ENCODE measurements around the gene PRTFDC1. TPM values are rescaled to one million over a fixed set of nuclear protein-coding genes. Genes with fewer than 3 reads are reported as not detected.

The PRTFDC1 gene
- total and polyA plus RNA-seq, 2 of the 8 experiments (the other 6 are each of a cell fraction or from before 2014, with no cell fraction given), result 5.9 to 6.6 TPM

GRCh38 chr10:24891823-24892222 lies 60.6 kb downstream of the PRTFDC1 start:
- H3K4me2 ChIP-seq (ENCODE audit: insufficient read depth in 1 of 2, low read depth in 2 of 2, low read length in 2 of 2), result no peak overlapping the region
- TF ChIP-seq CBX5 (IDR thresholded peaks at IDR 0.05; ENCODE audit: low read depth, low read length) (no peak), HDAC6 (IDR thresholded peaks at IDR 0.05; ENCODE audit: low read depth, low read length) (no peak), KDM1A (IDR thresholded peaks at IDR 0.05; ENCODE audit: borderline replicate concordance, low read length) (no peak), SP2 (IDR thresholded peaks at IDR 0.05; ENCODE audit: low read length) (no peak), POLR2AphosphoS5 (IDR thresholded peaks at IDR 0.05; ENCODE audit: low read depth, low read length) (no peak), SAP30 (IDR thresholded peaks at IDR 0.05; ENCODE audit: insufficient read depth, insufficient replicate concordance, low read length) (no peak), FOSL1 (IDR thresholded peaks at IDR 0.05; ENCODE audit: insufficient read depth, low read depth, low read length) (no peak), SIRT6 (IDR thresholded peaks at IDR 0.05; ENCODE audit: low read length) (no peak), TAF1 (IDR thresholded peaks at IDR 0.05; ENCODE audit: low read depth, low read length) (no peak), SIN3A (conservative IDR thresholded peaks at IDR 0.05 in 1 of 2, IDR thresholded peaks at IDR 0.05 in 1 of 2; ENCODE audit: low read depth in 1 of 2, low read length in 2 of 2) (no peak), ATF2 (IDR thresholded peaks at IDR 0.05; ENCODE audit: low read length) (no peak), MAX (IDR thresholded peaks at IDR 0.05) (no peak), TCF12 (IDR thresholded peaks at IDR 0.05; ENCODE audit: low read depth, low read length) (no peak), POU5F1 (IDR thresholded peaks at IDR 0.05; ENCODE audit: low read depth, low read length) (no peak)

More at GRCh38 chr10:24891823-24892222, 60.6 kb downstream of the PRTFDC1 start:
- Histone ChIP-seq H3K27ac (ENCODE audit: low read depth, low read length) (no peak overlapping the region), H4K20me1 (replicated peaks in 1 of 2; ENCODE audit: control insufficient read depth in 1 of 2, insufficient read depth in 2 of 2, low read length in 2 of 2) (no peaks in the 10 kb centered on the region), H3K36me3 (ENCODE audit: control insufficient read depth in 2 of 4, insufficient read depth in 4 of 4, low read length in 3 of 4) (no peaks in the 10 kb centered on the region), H4K91ac (replicated peaks; ENCODE audit: insufficient read length, low read length) (no peak overlapping the region), H3K9ac (replicated peaks in 1 of 4; ENCODE audit: extremely low read depth in 1 of 4, low read depth in 3 of 4, low read length in 3 of 4) (no peak overlapping the region), H2BK5ac (ENCODE audit: low read depth, low read length) (no peak overlapping the region), H3K79me1 (ENCODE audit: low read depth, low read length) (no peaks in the 10 kb centered on the region), H3K27me3 (replicated peaks in 1 of 4; ENCODE audit: control insufficient read depth in 3 of 4, extremely low read depth in 1 of 4, insufficient read depth in 3 of 4, low read length in 3 of 4) (no peaks in the 10 kb centered on the region), H2BK120ac (replicated peaks; ENCODE audit: low read depth, low read length) (no peak overlapping the region), H2AFZ (ENCODE audit: low read length) (no peak overlapping the region), H4K5ac (ENCODE audit: insufficient read length, low read depth, low read length) (no peak overlapping the region), H3K14ac (ENCODE audit: insufficient read length) (no peak overlapping the region), H3K4me3 (ENCODE audit: extremely low read depth in 1 of 4, insufficient read depth in 2 of 4, low read depth in 3 of 4, low read length in 4 of 4) (no peak overlapping the region), H4K8ac (ENCODE audit: extremely low read depth, insufficient read depth, low read length) (no peak overlapping the region), H3K23ac (ENCODE audit: insufficient read length) (no peak overlapping the region), H3K4me1 (replicated peaks in 1 of 4; ENCODE audit: control insufficient read depth in 3 of 4, insufficient read depth in 4 of 4, low read length in 3 of 4) (no peaks in the 10 kb centered on the region), H3K9me3 (ENCODE audit: insufficient read depth in 2 of 2, low read depth in 1 of 2, low read length in 1 of 2) (no peaks in the 10 kb centered on the region), H2AK5ac (ENCODE audit: low read depth, low read length) (no peak overlapping the region), H2BK20ac (ENCODE audit: low read length) (no peak overlapping the region), H2BK12ac (ENCODE audit: low read depth, low read length) (no peak overlapping the region), H2BK15ac (ENCODE audit: low read length) (no peak overlapping the region), H3K4ac (replicated peaks; ENCODE audit: insufficient read length, low read depth, low read length) (no peak overlapping the region), H3K18ac (ENCODE audit: extremely low read depth, low read length) (no peak overlapping the region), H3K56ac (replicated peaks; ENCODE audit: insufficient read length, low read depth, low read length) (no peak overlapping the region), H3K79me2 (ENCODE audit: control insufficient read depth in 1 of 2, insufficient read depth in 2 of 2, low read length in 2 of 2) (no peaks in the 10 kb centered on the region), H3K23me2 (ENCODE audit: low read depth, low read length) (no peaks in the 10 kb centered on the region)
- FAIRE-seq (no peak), DNase-seq (ENCODE audit: low read depth in 1 of 2, low spot score in 2 of 2) (no peak)
- POLR2A ChIA-PET (ENCODE audit: partially characterized antibody), result no interaction called here
- CTCF ChIA-PET (ENCODE audit: partially characterized antibody), result no interaction called here
- WGBS, 2 experiments (ENCODE audit: extremely low coverage in 1 of 2, insufficient coverage in 1 of 2, insufficient read length in 1 of 2, insufficient replicate concordance in 2 of 2, low coverage in 1 of 2, low lambda C conversion rate in 2 of 2, missing lambda C conversion rate in 1 of 2), result 100% methylated on average over 1 of the region's 1 CpG; no CpG with 5 or more reads in 1 of the 2 experiments

All from H1 (cell line).